ENCODE measurements around the gene VCL. TPM values are rescaled to one million over a fixed set of nuclear protein-coding genes. Genes with fewer than 3 reads are reported as not detected.

VCL gene
- polyA plus RNA-seq, 1 of the 3 experiments (the other 2 are of a cell fraction), result 147 TPM

DNA sequence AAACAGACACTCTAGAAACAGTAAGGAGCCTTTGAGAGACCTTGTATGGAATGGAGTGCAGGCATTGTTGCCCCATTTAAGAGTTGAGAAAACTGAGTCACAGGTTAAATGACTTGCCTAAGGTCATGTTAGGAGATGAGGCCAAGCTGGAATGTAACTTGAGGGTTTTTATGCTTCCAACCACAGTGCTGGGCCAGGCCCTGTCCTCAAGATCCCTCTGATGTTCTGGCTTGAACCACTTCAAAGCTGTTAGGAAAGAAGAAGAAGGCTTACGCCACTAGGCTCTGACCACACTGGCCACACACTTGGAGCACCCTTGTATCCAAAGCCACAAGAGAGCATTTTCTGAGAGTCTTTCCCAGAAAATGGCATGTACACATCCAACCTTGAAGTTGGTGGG, 44.3 kb upstream of the VCL start:
- Histone ChIP-seq H3K27ac (ENCODE audit: low read depth in 2 of 2, low read length in 1 of 2) (no peak overlapping the region), H3K9me3 (no peaks in the 10 kb centered on the region), H3K36me3 (replicated peaks in 1 of 2; ENCODE audit: control insufficient read depth in 1 of 2, insufficient read depth in 2 of 2, low read length in 1 of 2) (no peaks in the 10 kb centered on the region), H3K9me2 (no peaks in the 10 kb centered on the region), H3K4me2 (no peak overlapping the region), H3K4me3 (ENCODE audit: low read depth in 2 of 2, low read length in 1 of 2) (no peak overlapping the region), H3F3A (replicated peaks; ENCODE audit: insufficient read depth) (peaks cover 17% of the 10 kb centered on the region), H3K9ac (no peak overlapping the region), H2AFZ (ENCODE audit: low read depth) (no peak overlapping the region), H3K27me3 (ENCODE audit: insufficient read depth) (no peaks in the 10 kb centered on the region), H3K4me1 (ENCODE audit: control insufficient read depth in 1 of 2, insufficient read depth in 2 of 2, low read depth in 1 of 2, low read length in 1 of 2) (peaks cover 2 to 19% of the 10 kb centered on the region in 2 experiments; a peak in 3 of 4 replicates), H4K20me1 (ENCODE audit: insufficient read depth) (no peaks in the 10 kb centered on the region), H3K79me2 (ENCODE audit: insufficient read depth) (no peaks in the 10 kb centered on the region)
- DNase-seq, result no peak
- ChIA-PET POLR2A (no interaction called here), CTCF (interaction anchor here (0.8 to 2.4 kb wide), 7 partner anchors 10 to 128 kb away, joined by 3 to 22 read pairs (median 3); no protein-coding TSS in a partner anchor)
- no peak for TF ChIP-seq RXRA (IDR thresholded peaks at IDR 0.05; ENCODE audit: borderline replicate concordance, low read depth)
- no peak for TF ChIP-seq JUND (IDR thresholded peaks at IDR 0.05)
- TF ChIP-seq MEF2A (IDR thresholded peaks at IDR 0.05; ENCODE audit: borderline replicate concordance, low read depth), result no peak
- no peak for TF ChIP-seq FOXJ3 (CRISPR knock-in tag; IDR thresholded peaks at IDR 0.05)
- TF ChIP-seq, protein P1, sequence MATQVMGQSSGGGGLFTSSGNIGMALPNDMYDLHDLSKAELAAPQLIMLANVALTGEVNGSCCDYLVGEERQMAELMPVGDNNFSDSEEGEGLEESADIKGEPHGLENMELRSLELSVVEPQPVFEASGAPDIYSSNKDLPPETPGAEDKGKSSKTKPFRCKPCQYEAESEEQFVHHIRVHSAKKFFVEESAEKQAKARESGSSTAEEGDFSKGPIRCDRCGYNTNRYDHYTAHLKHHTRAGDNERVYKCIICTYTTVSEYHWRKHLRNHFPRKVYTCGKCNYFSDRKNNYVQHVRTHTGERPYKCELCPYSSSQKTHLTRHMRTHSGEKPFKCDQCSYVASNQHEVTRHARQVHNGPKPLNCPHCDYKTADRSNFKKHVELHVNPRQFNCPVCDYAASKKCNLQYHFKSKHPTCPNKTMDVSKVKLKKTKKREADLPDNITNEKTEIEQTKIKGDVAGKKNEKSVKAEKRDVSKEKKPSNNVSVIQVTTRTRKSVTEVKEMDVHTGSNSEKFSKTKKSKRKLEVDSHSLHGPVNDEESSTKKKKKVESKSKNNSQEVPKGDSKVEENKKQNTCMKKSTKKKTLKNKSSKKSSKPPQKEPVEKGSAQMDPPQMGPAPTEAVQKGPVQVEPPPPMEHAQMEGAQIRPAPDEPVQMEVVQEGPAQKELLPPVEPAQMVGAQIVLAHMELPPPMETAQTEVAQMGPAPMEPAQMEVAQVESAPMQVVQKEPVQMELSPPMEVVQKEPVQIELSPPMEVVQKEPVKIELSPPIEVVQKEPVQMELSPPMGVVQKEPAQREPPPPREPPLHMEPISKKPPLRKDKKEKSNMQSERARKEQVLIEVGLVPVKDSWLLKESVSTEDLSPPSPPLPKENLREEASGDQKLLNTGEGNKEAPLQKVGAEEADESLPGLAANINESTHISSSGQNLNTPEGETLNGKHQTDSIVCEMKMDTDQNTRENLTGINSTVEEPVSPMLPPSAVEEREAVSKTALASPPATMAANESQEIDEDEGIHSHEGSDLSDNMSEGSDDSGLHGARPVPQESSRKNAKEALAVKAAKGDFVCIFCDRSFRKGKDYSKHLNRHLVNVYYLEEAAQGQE (IDR thresholded peaks at IDR 0.05; ENCODE audit: low read depth, low read length), result no peak
- WGBS (ENCODE audit: low lambda C conversion rate), result 100% methylated on average over 1 of the region's 1 CpG

DNA sequence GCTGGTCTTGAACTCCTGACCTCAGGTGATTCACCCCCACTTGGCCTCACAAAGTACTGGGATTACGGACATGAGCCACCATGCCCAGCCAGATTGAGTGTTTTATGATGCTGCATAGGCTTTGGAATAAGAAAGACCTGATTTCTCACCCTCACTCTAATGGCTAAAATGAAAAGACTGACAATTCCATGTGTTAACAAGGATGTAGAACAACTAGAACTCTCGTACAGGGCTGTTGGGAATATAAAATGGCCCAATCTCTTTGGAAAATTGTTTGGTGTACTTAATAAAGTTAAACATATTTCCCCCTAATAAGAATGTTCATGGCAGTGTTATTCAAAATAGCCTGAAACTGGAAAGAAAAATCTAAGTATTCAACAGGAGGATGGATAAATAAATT, 43.2 kb upstream of the VCL start:
- no peaks in the 10 kb centered on the region for H3K36me3 ChIP-seq (replicated peaks in 1 of 2; ENCODE audit: control insufficient read depth in 1 of 2, insufficient read depth in 2 of 2, low read length in 1 of 2)
- H3K9me3 ChIP-seq, result no peaks in the 10 kb centered on the region
- 91% methylated on average over 2 of the region's 2 CpGs for WGBS (ENCODE audit: low lambda C conversion rate)
- H2AFZ ChIP-seq (ENCODE audit: low read depth), result no peak overlapping the region
- DNase-seq, result no peak
- H3K79me2 ChIP-seq (ENCODE audit: insufficient read depth), result no peaks in the 10 kb centered on the region
- CTCF ChIA-PET, result no interaction called here
- TF ChIP-seq ELF1 (IDR thresholded peaks at IDR 0.05) (no peak), MEF2A (IDR thresholded peaks at IDR 0.05; ENCODE audit: borderline replicate concordance, low read depth) (no peak), SIN3A (IDR thresholded peaks at IDR 0.05; ENCODE audit: borderline replicate concordance, low read depth, low read length) (no peak), FOSL2 (IDR thresholded peaks at IDR 0.05; ENCODE audit: borderline replicate concordance, low read depth) (no peak)
- TF ChIP-seq, protein P2, sequence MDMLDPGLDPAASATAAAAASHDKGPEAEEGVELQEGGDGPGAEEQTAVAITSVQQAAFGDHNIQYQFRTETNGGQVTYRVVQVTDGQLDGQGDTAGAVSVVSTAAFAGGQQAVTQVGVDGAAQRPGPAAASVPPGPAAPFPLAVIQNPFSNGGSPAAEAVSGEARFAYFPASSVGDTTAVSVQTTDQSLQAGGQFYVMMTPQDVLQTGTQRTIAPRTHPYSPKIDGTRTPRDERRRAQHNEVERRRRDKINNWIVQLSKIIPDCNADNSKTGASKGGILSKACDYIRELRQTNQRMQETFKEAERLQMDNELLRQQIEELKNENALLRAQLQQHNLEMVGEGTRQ (IDR thresholded peaks at IDR 0.05; ENCODE audit: borderline replicate concordance, low read depth, low read length), result no peak
- TF ChIP-seq, protein P3, sequence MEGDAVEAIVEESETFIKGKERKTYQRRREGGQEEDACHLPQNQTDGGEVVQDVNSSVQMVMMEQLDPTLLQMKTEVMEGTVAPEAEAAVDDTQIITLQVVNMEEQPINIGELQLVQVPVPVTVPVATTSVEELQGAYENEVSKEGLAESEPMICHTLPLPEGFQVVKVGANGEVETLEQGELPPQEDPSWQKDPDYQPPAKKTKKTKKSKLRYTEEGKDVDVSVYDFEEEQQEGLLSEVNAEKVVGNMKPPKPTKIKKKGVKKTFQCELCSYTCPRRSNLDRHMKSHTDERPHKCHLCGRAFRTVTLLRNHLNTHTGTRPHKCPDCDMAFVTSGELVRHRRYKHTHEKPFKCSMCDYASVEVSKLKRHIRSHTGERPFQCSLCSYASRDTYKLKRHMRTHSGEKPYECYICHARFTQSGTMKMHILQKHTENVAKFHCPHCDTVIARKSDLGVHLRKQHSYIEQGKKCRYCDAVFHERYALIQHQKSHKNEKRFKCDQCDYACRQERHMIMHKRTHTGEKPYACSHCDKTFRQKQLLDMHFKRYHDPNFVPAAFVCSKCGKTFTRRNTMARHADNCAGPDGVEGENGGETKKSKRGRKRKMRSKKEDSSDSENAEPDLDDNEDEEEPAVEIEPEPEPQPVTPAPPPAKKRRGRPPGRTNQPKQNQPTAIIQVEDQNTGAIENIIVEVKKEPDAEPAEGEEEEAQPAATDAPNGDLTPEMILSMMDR (IDR thresholded peaks at IDR 0.05), result no peak
- TF ChIP-seq, protein P1 (IDR thresholded peaks at IDR 0.05; ENCODE audit: low read depth, low read length), result no peak
- TF ChIP-seq, protein P4, sequence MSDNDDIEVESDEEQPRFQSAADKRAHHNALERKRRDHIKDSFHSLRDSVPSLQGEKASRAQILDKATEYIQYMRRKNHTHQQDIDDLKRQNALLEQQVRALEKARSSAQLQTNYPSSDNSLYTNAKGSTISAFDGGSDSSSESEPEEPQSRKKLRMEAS (IDR thresholded peaks at IDR 0.05; ENCODE audit: low read depth), result no peak
- TF ChIP-seq, protein P5, sequence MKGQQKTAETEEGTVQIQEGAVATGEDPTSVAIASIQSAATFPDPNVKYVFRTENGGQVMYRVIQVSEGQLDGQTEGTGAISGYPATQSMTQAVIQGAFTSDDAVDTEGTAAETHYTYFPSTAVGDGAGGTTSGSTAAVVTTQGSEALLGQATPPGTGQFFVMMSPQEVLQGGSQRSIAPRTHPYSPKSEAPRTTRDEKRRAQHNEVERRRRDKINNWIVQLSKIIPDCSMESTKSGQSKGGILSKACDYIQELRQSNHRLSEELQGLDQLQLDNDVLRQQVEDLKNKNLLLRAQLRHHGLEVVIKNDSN (IDR thresholded peaks at IDR 0.05; ENCODE audit: borderline replicate concordance, low read depth), result no peak
- H3K27me3 ChIP-seq (ENCODE audit: insufficient read depth), result no peaks in the 10 kb centered on the region
- H3K4me1 ChIP-seq (ENCODE audit: control insufficient read depth in 1 of 2, insufficient read depth in 2 of 2, low read depth in 1 of 2, low read length in 1 of 2), result peaks cover 2 to 19% of the 10 kb centered on the region in 2 experiments; a peak in 3 of 4 replicates
- H4K20me1 ChIP-seq (ENCODE audit: insufficient read depth), result no peaks in the 10 kb centered on the region
- POLR2A ChIA-PET, result no interaction called here
- H3F3A ChIP-seq (replicated peaks; ENCODE audit: insufficient read depth), result peaks cover 17% of the 10 kb centered on the region
- H3K9me2 ChIP-seq, result no peaks in the 10 kb centered on the region
- H3K27ac ChIP-seq (ENCODE audit: low read depth in 2 of 2, low read length in 1 of 2), result no peak overlapping the region
- no peak overlapping the region for H3K4me3 ChIP-seq (ENCODE audit: low read depth in 2 of 2, low read length in 1 of 2)
- H3K9ac ChIP-seq, result no peak overlapping the region
- H3K4me2 ChIP-seq, result no peak overlapping the region

Measured in SK-N-SH (cell line).